Fibroblast of the aortic adventitia (primary cell): ENCODE measurements around the gene NEBL. TPM values are rescaled to one million over a fixed set of nuclear protein-coding genes. Genes with fewer than 3 reads are reported as not detected.

ENCODE experiments used
- DNase-seq: peaks from one replicate; pipeline ENCODE4 v3.0.0-alpha.2; 2010; ENCODE audit warnings: low read depth
- H3K4me3 ChIP-seq: 2 replicates; pipeline ENCODE4 v1.5.1; 2011; ENCODE audit warnings: low read depth, mild to moderate bottlenecking, control low read depth, low read length, moderate library complexity
- CTCF ChIP-seq: IDR thresholded peaks from 2 replicates; pipeline ENCODE4 v1.5.1; 2011; ENCODE audit warnings: mild to moderate bottlenecking, low read length, control low read depth, inconsistent platforms; ENCODE audit not compliant: insufficient read depth
- total RNA-seq: library from RNA; depleted of rRNA; stranded (reverse); fragments of >200 nt; gene quantifications from 2 replicates; pipeline ENCODE4 v1.2.3, GENCODE V29; 2012; ENCODE audit warnings: low replicate concordance

The NEBL gene
- total RNA-seq, 1 donor = 0.09 TPM

- H3K4me3 ChIP-seq = no peak overlapping the region
- TF ChIP-seq CTCF = no peak
- no peak for DNase-seq
Measured at GRCh38 chr10:20883552-20883951, 13.6 kb downstream of the NEBL start.

- no peak for DNase-seq
- H3K4me3 ChIP-seq = no peak overlapping the region
- TF ChIP-seq CTCF = no peak
Measured at GRCh38 chr10:20882091-20882490, 15.0 kb downstream of the NEBL start.

GRCh38 chr10:20879136-20879535 lies 18.0 kb downstream of the NEBL start:
- no peak overlapping the region for H3K4me3 ChIP-seq
- no peak for DNase-seq
- TF ChIP-seq CTCF = no peak

GRCh38 chr10:20877986-20878983 lies 18.8 kb downstream of the NEBL start:
- no peak overlapping the region for H3K4me3 ChIP-seq
- TF ChIP-seq CTCF = no peak
- no peak for DNase-seq

- DNase-seq = no peak
- TF ChIP-seq CTCF = no peak
- H3K4me3 ChIP-seq = no peak overlapping the region
Measured at GRCh38 chr10:20877554-20877953, 19.6 kb downstream of the NEBL start.

- TF ChIP-seq CTCF = no peak
- no peak for DNase-seq
- H3K4me3 ChIP-seq = no peak overlapping the region
Measured at GRCh38 chr10:20874261-20874660, 22.9 kb downstream of the NEBL start.

GRCh38 chr10:20871970-20872369 lies 25.1 kb downstream of the NEBL start:
- no peak for TF ChIP-seq CTCF
- H3K4me3 ChIP-seq = no peak overlapping the region
- DNase-seq = no peak
